SK-N-SH (cell line): Measurements from ENCODE around the gene PIGX. TPM values are rescaled to one million over a fixed set of nuclear protein-coding genes. Genes with fewer than 3 reads are reported as not detected.

ENCODE experiments used
- CTCF ChIA-PET: fragments of 300-600, 350-600 bp; formaldehyde crosslinking; extraction: SDS; loops from one replicate; lab custom pipeline; 2021; lab: Yijun Ruan, JAX
- POLR2A ChIA-PET: fragments of 350-600 bp; sonication (Branson Sonifier 250); formaldehyde crosslinking; extraction: SDS; loops from one replicate; lab custom pipeline; 2020; ENCODE audit warnings: antibody characterized with exemption, inconsistent platforms; lab: Yijun Ruan, JAX
- DNase-seq: peaks from one replicate; pipeline ENCODE4 v3.0.0; 2012
- H2AFZ ChIP-seq: fragments of 200-600 bp; sonication (generic); 2 replicates; pipeline ENCODE4 v1.8.1; 2016; ENCODE audit warnings: antibody characterized with exemption, mild to moderate bottlenecking, low read depth
- H3F3A ChIP-seq: fragments of 200-600 bp; sonication (generic); replicated peaks from 2 replicates; pipeline ENCODE3; 2016; ENCODE audit warnings: antibody characterized with exemption, mild to moderate bottlenecking; ENCODE audit not compliant: insufficient read depth
- H3K27ac ChIP-seq, 2 experiments: fragments of 200-500 bp in 1 of 2; fragments of 200-600 bp in 1 of 2; sonication (Bioruptor generic) in 1 of 2; sonication (generic), shearing (Covaris generic) in 1 of 2; 2 replicates each; pipeline versions ENCODE4 v1.5.1 to v1.6.1; 2014 to 2016; ENCODE audit warnings: low read depth in 2 of 2, inconsistent platforms in 1 of 2, low read length in 1 of 2, mild to moderate bottlenecking in 1 of 2, mixed read lengths in 1 of 2
- H3K27me3 ChIP-seq: fragments of 200-600 bp; sonication (generic), shearing (Covaris generic); 2 replicates; pipeline ENCODE4 v1.6.1; 2016; ENCODE audit warnings: mixed run types; ENCODE audit not compliant: insufficient read depth
- H3K36me3 ChIP-seq, 2 experiments: fragments of 200-500 bp in 1 of 2; fragments of 200-600 bp in 1 of 2; sonication (Bioruptor generic) in 1 of 2; sonication (generic) in 1 of 2; replicated peaks in 1 of 2; 2 replicates each; pipeline versions ENCODE3 to v1.5.1; 2014 to 2016; ENCODE audit warnings: low read length in 1 of 2, mild to moderate bottlenecking in 1 of 2; ENCODE audit not compliant: insufficient read depth in 2 of 2, control insufficient read depth in 1 of 2
- H3K4me1 ChIP-seq, 2 experiments: fragments of 200-500 bp in 1 of 2; fragments of 200-600 bp in 1 of 2; sonication (Bioruptor generic) in 1 of 2; sonication (generic), shearing (Covaris generic) in 1 of 2; 2 replicates each; pipeline versions ENCODE4 v1.5.1 to v1.6.1; 2014 to 2016; ENCODE audit warnings: low read depth in 1 of 2, low read length in 1 of 2, mixed run types in 1 of 2; ENCODE audit not compliant: insufficient read depth in 2 of 2, control insufficient read depth in 1 of 2
- H3K4me2 ChIP-seq: fragments of 200-600 bp; sonication (generic), shearing (Covaris generic); 2 replicates; pipeline ENCODE4 v1.6.1; 2017; ENCODE audit warnings: mixed run types
- H3K4me3 ChIP-seq, 2 experiments: fragments of 200-500 bp in 1 of 2; fragments of 200-600 bp in 1 of 2; sonication (Bioruptor generic) in 1 of 2; sonication (generic), shearing (Covaris generic) in 1 of 2; 2 replicates each; pipeline versions ENCODE4 v1.5.1 to v1.8.1; 2014 to 2016; ENCODE audit warnings: low read depth in 2 of 2, inconsistent platforms in 1 of 2, low read length in 1 of 2, mild to moderate bottlenecking in 1 of 2, mixed read lengths in 1 of 2, moderate library complexity in 1 of 2
- H3K79me2 ChIP-seq: fragments of 200-600 bp; sonication (generic); 2 replicates; pipeline ENCODE4 v1.8.1; 2017; ENCODE audit warnings: mild to moderate bottlenecking; ENCODE audit not compliant: insufficient read depth
- H3K9ac ChIP-seq: fragments of 200-600 bp; sonication (generic); 2 replicates; pipeline ENCODE4 v1.6.1; 2017; ENCODE audit warnings: mixed run types
- H3K9me2 ChIP-seq: fragments of 200-600 bp; sonication (generic); 2 replicates; pipeline ENCODE4 v1.6.1; 2017; ENCODE audit warnings: mixed run types
- H3K9me3 ChIP-seq: fragments of 200-600 bp; sonication (generic); 2 replicates; pipeline ENCODE4 v1.6.1; 2017; ENCODE audit warnings: mixed run types, mild to moderate bottlenecking, moderate library complexity
- H4K20me1 ChIP-seq: fragments of 200-600 bp; sonication (generic); 2 replicates; pipeline ENCODE4 v1.6.1; 2017; ENCODE audit warnings: mild to moderate bottlenecking, mixed run types; ENCODE audit not compliant: insufficient read depth
- CHD2 ChIP-seq: fragments of 150-350 bp; IDR thresholded peaks from 2 replicates; pipeline ENCODE4 v1.6.1; 2018; ENCODE audit warnings: low read length; ENCODE audit not compliant: partially characterized antibody
- CTCF ChIP-seq: fragments of 200-600 bp; sonication (generic); IDR thresholded peaks from 2 replicates; pipeline ENCODE4 v1.6.1; 2017; ENCODE audit warnings: antibody characterized with exemption, mild to moderate bottlenecking, moderate library complexity
- ELF1 ChIP-seq: IDR thresholded peaks from 2 replicates; pipeline ENCODE4 v1.4.0; 2012
- EP300 ChIP-seq, 2 experiments: IDR thresholded peaks; 2 replicates each; pipeline versions ENCODE4 v1.4.0 to v1.6.1; 2012; ENCODE audit warnings: borderline replicate concordance in 1 of 2, low read depth in 1 of 2, low read length in 1 of 2
- GATA2 ChIP-seq: sonication (generic); formaldehyde crosslinking; IDR thresholded peaks from 2 replicates; pipeline ENCODE4 v1.5.0; 2020; ENCODE audit warnings: mild to moderate bottlenecking, missing genetic modification reagents
- MAX ChIP-seq: IDR thresholded peaks from 2 replicates; pipeline ENCODE4 v1.4.0; 2012; ENCODE audit warnings: low read depth
- MXI1 ChIP-seq: IDR thresholded peaks from 2 replicates; pipeline ENCODE4 v1.6.1; 2012; ENCODE audit warnings: mild to moderate bottlenecking, low read depth, low read length, improper control_type of control experiment
- NFIC ChIP-seq: IDR thresholded peaks from 2 replicates; pipeline ENCODE4 v1.4.0; 2012; ENCODE audit warnings: borderline replicate concordance
- POLR2AphosphoS5 ChIP-seq: IDR thresholded peaks from 2 replicates; pipeline ENCODE4 v1.6.1; 2012; ENCODE audit warnings: low read depth, low read length
- RAD21 ChIP-seq: IDR thresholded peaks from 2 replicates; pipeline ENCODE4 v1.6.1; 2012; ENCODE audit warnings: mild to moderate bottlenecking, low read length
- SIN3A ChIP-seq: IDR thresholded peaks from 2 replicates; pipeline ENCODE4 v1.6.1; 2012; ENCODE audit warnings: low read depth, mild to moderate bottlenecking, low read length, moderate library complexity, borderline replicate concordance
- TCF12 ChIP-seq: IDR thresholded peaks from 2 replicates; pipeline ENCODE4 v1.4.0; 2012
- TEAD4 ChIP-seq: IDR thresholded peaks from 2 replicates; pipeline ENCODE4 v1.4.0; 2012; ENCODE audit warnings: mild to moderate bottlenecking, borderline replicate concordance; ENCODE audit not compliant: insufficient read depth
- USF1 ChIP-seq: IDR thresholded peaks from 2 replicates; pipeline ENCODE4 v1.4.0; 2012; ENCODE audit warnings: low read depth, borderline replicate concordance
- WGBS: methylation state at CpG from one replicate; pipeline ENCODE4 v1.1.6; 2017; ENCODE audit warnings: low lambda C conversion rate; 5-methylcytosine and 5-hydroxymethylcytosine counted together
- polyA plus RNA-seq, 3 experiments: library from polyadenylated mRNA; depleted of rRNA; stranded (reverse); fragments of >200 nt; gene quantifications; 2 replicates each; pipeline ENCODE4 v1.2.3, GENCODE V29; 2012

The PIGX gene
- polyA plus RNA-seq, 1 of the 3 experiments (the other 2 are of a cell fraction): 15.5 TPM

- Histone ChIP-seq H4K20me1 (peaks cover 77% of the 10 kb centered on the region), H3K79me2 (peaks cover 93% of the 10 kb centered on the region), H3K4me1 (peaks cover 0 to 56% of the 10 kb centered on the region in 2 experiments), H3K27me3 (no peaks in the 10 kb centered on the region), H2AFZ (no peak overlapping the region), H3K27ac (peak overlapping the region in 1 of 2 experiments; percentile 69; a peak in 2 of 4 replicates), H3K9me3 (no peaks in the 10 kb centered on the region), H3K4me3 (no peak overlapping the region), H3K36me3 (peaks cover 0 to 15% of the 10 kb centered on the region in 2 experiments), H3K9me2 (no peaks in the 10 kb centered on the region), H3K4me2 (peak overlapping the region; percentile 63), H3F3A (peaks cover 55% of the 10 kb centered on the region), H3K9ac (no peak overlapping the region)
- TF ChIP-seq CHD2 (no peak), EP300 (IDR thresholded peaks at IDR 0.05; ENCODE audit: borderline replicate concordance in 1 of 2, low read depth in 1 of 2, low read length in 1 of 2) (0 out of 4 replicates have a peak, but pooled peaks of 1 of the 2 experiments have one; percentile 13)
- WGBS: 46% methylated on average over 6 of the region's 6 CpGs
- ChIA-PET CTCF (interaction anchor here (1.4 kb wide), 1 partner anchor 12 kb away, joined by 3 read pairs; no protein-coding TSS in a partner anchor), POLR2A (no interaction called here)
- DNase-seq: no peak
These were observed 62.8 kb downstream of the PIGX start for GRCh38 chr3:196774848-196775422.

GRCh38 chr3:196775938-196776337 is 63.8 kb downstream of the PIGX start:
- WGBS: 94% methylated on average over 9 of the region's 9 CpGs
- no peaks in the 10 kb centered on the region for H3K9me2 ChIP-seq
- peaks cover 57% of the 10 kb centered on the region for H3F3A ChIP-seq
- H3K4me2 ChIP-seq: no peak overlapping the region
- peaks cover 93% of the 10 kb centered on the region for H3K79me2 ChIP-seq
- no peak overlapping the region for H3K9ac ChIP-seq
- no peak for DNase-seq
- ChIA-PET POLR2A (no interaction called here), CTCF (no interaction called here)
- H3K9me3 ChIP-seq: no peaks in the 10 kb centered on the region
- peaks cover 77% of the 10 kb centered on the region for H4K20me1 ChIP-seq
- no peak overlapping the region for H3K4me3 ChIP-seq
- H2AFZ ChIP-seq: no peak overlapping the region
- peak overlapping the region in 1 of 2 experiments; percentile 69; a peak in 1 of 4 replicates for H3K27ac ChIP-seq
- no peak for TF ChIP-seq POLR2AphosphoS5
- TF ChIP-seq, all 33 proteins: peak for 0
- no peaks in the 10 kb centered on the region for H3K27me3 ChIP-seq
- peaks cover 0 to 56% of the 10 kb centered on the region in 2 experiments for H3K4me1 ChIP-seq
- peaks cover 0 to 19% of the 10 kb centered on the region in 2 experiments for H3K36me3 ChIP-seq

GRCh38 chr3:196777836-196778235 is 65.7 kb downstream of the PIGX start:
- 97% methylated on average over 8 of the region's 8 CpGs for WGBS
- TF ChIP-seq CTCF: no peak
- no peak for TF ChIP-seq GATA2 (CRISPR knock-in tag)
- TF ChIP-seq ELF1: no peak
- TF ChIP-seq SIN3A: no peak
- no peak for TF ChIP-seq MAX
- no peak for TF ChIP-seq TCF12
- no peak for TF ChIP-seq TEAD4
- TF ChIP-seq MXI1: no peak
- no peak for TF ChIP-seq RAD21
- TF ChIP-seq USF1: no peak
- no peak for TF ChIP-seq NFIC
- peaks cover 93% of the 10 kb centered on the region for H3K79me2 ChIP-seq
- H3K9me2 ChIP-seq: no peaks in the 10 kb centered on the region
- H3K9ac ChIP-seq: no peak overlapping the region
- CTCF ChIA-PET: no interaction called here
- DNase-seq: no peak
- no peak overlapping the region for H2AFZ ChIP-seq
- 0 out of 2 replicates have a peak overlapping the region, but pooled peaks have one; percentile 73 for H3K4me2 ChIP-seq
- POLR2A ChIA-PET: no interaction called here
- H3K27me3 ChIP-seq: no peaks in the 10 kb centered on the region
- H3K36me3 ChIP-seq: peaks cover 3 to 20% of the 10 kb centered on the region in 2 experiments
- peaks cover 50% of the 10 kb centered on the region for H3F3A ChIP-seq
- H4K20me1 ChIP-seq: peaks cover 60% of the 10 kb centered on the region
- no peak overlapping the region for H3K4me3 ChIP-seq
- peak overlapping the region in 1 of 2 experiments; percentile 84; a peak in 1 of 4 replicates for H3K27ac ChIP-seq
- no peaks in the 10 kb centered on the region for H3K9me3 ChIP-seq
- H3K4me1 ChIP-seq: peaks cover 0 to 44% of the 10 kb centered on the region in 2 experiments
